Dermis microvascular lymphatic vessel endothelial cell (primary cell): Measurements from ENCODE around the gene HRAS. TPM values are rescaled to one million over a fixed set of nuclear protein-coding genes. Genes with fewer than 3 reads are reported as not detected.
"Not testable (repeated sequence)": the region's sequence is repeated elsewhere in the genome, so short reads cannot be mapped to it uniquely, and the experiment has no call there.

Source experiments
- DNase-seq, 2 donors: peaks; one replicate each; pipeline versions ENCODE4 v3.0.0 to v3.0.0-alpha.2; 2010; ENCODE audit warnings: low read depth in 2 of 2
- total RNA-seq: library from RNA; depleted of rRNA; stranded (reverse); fragments of >200 nt; gene quantifications from 2 replicates; pipeline ENCODE4 v1.2.1, GENCODE V29; 2014

The HRAS gene
- total RNA-seq, 1 donor from 2014 or later: 50.6 TPM

DNA sequence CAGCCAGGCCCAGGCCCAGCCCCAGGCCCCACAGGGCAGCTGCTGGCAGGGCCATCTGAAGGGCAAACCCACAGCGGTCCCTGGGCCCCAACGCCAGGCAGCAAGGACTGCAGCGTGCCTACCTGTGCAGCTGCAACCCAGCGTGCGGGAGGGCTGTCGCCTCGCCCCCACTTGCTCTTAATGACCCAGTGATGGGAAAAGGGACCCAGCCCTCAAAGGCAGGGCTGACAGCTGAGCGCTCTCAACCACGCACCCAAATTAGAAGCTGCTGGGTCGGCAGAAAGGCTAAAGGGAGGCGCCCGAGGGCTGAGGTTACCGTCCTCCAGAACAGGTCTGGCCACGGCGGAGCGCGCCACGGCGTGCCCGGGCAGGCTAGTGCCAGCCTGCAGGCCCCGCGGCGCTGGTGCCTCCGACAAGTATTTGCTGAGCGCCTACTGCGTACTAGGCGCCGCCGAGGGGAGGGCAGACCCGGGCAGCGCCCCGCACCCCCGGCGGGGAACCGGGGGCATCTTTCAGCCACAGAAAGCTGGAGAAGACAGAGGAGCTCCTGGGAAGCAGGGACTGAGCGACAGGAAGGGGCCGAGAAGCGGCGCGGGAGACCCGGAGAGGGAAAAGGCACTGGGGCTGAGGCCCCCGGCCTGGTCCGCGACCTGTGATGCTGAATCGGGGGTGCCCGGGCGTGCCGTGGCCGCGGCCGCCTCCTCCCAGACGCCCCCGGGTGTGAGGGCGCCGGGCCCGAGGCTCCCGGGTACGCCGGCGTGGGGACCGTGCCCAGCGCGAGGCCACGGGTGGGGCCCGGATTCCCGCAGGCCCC is 773 bp downstream of the HRAS start:
- DNase-seq: peak in 1 of 2 donors; percentile 45

- no peak for DNase-seq
Observed at GRCh38 chr11:533586-534395, 1.6 kb downstream of the HRAS start.

- DNase-seq: no peak
Observed at GRCh38 chr11:532986-533585, 2.3 kb downstream of the HRAS start.

- DNase-seq: no peak
Observed at GRCh38 chr11:532527-532985, 2.8 kb downstream of the HRAS start.

DNA sequence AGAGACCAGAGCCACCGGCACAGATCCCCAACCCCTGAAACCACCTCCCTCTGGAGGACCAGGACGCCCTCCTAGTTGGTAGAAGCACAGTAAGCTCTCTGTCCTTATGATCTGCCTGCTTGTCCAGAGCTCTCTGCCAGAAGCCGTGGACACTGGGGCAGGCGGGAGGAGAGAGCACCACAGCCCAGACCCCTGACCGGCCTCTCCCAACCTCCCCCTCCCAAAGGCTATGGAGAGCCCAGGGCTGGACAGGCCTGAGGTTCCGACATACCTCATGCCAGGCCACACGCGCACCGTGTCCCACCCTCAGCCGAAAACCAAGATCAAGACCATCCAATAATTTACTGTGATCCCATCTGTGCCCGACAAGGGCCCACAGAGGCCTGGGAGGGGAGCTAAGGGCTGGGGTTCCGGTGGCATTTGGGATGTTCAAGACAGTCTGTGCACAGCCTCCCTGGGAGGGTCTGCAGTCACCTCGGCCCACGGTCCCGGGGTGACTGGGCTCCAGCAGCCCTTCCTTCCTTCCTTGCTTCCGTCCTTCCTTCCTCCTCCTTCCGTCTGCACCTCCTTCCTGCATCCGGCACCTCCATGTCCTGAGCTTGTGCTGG is 3.4 kb downstream of the HRAS start:
- DNase-seq: no peak

GRCh38 chr11:530960-531831 is 4.2 kb downstream of the HRAS start:
- DNase-seq: no peak

DNA sequence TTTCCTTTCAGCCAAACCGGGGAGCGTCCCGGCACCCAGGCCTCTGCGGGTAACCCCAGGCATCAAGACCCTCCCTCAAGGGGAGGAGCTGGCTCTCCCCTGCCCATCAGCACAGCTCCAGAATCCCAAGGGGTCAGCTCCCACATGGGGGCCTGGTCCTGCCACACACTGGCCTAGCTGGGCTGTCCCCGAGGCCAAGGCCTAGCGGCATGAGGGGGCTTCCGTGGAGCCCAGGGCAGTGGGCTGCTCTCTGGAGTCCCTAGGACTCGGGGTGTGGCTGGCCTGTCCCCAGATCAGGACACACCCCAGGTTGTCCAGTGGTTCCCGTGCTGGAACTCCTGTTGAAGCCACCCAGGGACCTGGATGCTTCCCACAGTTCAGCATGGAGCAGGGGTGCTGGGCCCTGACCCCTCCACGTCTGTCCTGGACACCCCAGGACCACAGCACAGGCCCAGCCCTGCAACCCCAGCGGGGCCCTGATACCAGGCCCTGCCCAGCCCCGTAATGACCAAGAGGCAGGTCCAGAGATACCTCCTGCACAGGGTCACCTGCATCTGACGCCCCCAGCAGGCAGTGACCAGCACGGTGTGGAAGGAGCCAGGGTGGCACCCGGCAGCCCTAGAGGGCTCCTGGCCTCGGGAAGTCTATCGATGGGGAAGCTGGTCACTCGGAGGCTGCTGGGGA is 5.5 kb downstream of the HRAS start:
- DNase-seq: no peak

- no peak for DNase-seq
Observed at GRCh38 chr11:528815-529727, 6.3 kb downstream of the HRAS start.

DNA sequence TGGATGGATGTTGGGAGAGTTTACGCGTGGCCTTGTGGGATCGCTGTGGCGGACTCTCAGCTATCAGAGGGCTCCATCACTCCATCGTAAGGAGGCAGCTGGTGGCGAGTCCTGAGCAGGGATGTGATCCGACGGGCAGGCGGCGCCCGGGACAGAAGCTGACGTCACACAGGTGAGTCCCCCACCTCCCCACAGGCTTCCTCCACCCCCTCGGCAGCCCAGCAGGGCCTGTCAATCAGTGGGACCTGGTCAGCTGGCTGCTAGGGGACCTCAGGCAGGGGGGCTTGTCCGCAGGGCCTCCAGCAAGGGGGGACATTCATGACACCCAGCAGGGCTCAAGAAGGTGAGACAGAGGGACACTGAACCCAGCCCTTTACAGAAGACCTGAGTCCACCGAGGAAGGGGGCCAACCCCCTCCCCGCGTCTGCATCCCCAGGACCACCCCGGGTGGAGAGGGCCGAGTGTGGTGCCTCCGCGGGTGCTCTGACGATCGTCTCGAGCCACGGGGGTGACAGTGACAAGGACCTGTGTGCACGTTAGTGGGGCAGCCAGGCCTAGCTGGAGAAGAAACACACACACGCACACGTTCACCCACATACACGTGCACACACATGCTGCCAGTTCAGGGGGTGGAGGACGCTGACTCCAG is 7.1 kb downstream of the HRAS start:
- DNase-seq: no peak

DNA sequence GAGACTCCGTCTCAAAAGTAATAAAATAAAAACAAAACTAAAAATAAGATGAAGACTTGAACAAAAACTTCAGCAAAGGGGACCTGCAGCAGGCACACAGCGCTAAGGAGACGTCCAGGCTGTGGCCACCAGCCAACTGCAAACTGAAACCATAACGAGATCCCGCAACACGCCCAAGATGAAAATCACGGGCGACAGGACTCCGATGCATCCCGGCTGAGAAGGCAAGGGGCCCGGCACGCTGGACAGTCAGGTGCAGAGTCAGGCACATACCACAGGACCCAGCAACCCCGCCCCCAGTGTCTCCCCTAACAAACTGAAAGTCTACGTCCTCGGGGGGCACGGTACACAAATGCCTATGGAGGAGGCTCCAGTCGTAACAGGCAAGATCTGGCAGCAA is 9.2 kb downstream of the HRAS start:
- DNase-seq: no peak

DNA sequence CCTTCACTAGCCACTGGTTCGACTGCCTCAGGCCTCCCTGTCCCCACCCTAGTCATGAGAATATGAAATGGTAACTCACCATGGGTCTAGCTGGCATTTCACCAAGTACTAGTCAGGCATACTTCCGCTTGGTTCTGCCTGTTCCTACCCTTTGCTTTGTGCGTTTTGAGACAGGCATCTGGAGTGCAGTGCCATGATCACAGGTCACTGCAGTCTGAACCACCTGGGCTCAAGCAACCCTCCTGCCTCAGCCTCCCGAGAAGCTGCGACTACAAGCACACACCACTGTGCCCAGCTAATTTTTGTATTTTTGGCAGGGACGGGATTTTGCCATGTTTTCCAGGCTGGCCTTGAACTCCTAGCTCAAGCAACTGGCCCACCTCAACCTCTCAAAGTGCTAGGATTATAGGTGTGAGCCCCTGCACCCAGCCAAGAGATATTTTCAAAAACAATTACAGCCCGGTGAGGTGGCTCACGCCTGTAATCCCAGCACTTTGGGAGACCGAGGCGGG is 14.1 kb downstream of the HRAS start:
- DNase-seq: no peak

DNA sequence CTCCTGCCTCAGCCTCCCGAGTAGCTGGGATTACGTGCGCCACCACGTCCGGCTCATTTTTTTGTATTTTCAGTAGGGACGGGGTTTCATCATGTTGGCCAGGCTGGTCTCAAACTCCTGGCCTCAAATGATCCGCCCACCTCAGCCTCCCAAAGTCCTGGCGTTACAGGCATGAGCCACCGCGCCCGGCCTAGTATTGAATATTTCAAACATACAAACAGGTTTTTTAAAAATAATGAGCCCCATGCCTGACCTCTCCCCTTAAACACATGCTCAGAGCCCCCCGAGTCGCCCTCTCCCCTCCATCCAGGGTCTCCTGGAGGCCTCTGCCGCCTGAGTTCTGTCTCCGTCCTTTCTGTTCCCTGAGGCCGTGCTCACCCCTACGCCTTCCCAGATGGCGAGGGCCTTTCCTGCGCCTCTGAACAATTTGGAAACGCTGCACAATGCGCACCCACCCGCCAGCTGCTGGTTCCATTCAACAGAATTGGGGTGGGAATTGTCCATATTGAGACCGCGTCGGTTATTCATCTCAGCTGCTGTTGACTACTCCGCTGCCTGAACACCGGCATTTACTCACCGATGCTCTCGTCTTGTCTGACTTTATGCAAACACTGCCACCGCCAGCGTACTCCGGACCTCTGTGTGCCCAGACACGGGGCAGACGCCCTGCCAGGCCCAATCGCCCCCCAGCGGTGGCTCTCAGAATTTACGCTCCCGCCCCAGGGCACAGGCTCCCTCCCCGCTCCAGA is 14.8 kb downstream of the HRAS start:
- no peak for DNase-seq

DNA sequence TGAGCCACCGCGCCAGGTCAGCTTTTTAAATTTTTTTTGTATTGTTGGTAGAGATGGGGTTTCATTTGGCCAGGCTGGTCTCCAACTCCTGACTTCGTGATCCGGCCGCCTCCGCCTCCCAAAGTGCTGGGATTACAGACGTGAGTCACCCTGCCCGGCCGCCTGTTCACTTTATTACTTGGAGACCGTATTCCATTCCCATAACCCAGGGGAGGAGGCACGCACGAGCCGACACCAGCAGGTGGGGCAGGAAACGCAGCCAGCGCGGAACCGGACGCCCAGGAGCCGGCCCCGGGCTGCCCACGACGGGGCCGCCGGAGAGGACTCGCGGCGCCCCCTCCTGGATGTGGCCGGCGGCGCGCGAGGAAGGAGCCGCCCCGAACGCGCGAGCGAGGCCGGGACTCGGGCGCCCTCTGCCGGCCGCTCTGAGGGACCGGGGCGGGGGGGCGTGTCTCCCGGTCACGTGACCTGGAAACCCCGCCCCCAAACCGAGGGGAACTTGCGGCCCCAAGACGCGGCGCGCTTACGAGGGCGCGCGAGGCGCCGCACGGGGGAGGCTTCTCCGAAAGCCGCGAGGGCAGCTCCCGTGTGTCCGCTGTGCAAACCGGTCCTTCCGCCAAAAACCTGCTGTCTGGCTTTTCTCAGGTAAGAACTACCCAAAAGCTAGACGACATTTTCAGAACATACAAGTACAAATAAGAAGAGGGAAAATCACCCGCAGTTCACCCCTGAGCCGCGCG is 16.7 kb downstream of the HRAS start:
- DNase-seq: peak; percentile 90 to 97

DNA sequence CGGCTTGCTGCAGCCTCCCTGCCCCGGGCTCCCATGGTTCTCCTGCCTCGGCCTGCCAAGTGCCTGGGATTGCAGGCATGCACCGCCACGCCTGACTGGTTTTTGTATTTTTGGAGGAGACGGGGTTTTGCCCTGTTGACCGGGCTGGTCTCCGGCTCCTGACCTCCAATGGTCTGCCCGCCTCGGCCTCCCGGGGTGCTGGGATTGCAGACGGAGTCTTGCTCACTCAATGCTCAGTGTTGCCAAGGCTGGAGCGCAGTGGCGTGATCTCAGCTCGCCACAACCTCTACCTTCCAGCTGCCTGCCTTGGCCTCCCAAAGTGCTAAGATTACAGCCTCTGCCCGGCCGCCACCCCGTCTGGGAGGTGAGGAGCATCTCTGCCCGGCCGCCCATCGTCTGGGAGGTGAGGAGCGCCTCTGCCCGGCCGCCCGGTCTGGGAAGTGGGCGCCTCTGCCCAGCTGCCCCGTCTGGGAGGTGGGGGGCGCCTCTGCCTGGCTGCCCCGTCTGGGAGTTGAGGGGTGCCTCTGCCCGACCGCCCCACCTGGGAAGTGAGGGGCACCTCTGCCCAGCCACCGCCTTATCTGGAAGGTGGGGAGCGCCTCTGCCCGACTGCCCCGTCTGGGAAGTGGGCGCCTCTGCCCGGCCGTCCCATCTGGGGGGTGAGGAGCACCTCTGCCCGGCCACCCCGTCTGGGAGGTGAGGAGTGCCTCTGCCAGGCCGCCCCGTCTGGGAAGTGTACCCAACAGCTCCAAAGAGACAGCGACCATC is 18.3 kb downstream of the HRAS start:
- not testable (repeated sequence) for DNase-seq

GRCh38 chr11:516400-516799 is 19.0 kb downstream of the HRAS start:
- DNase-seq: no peak

DNA sequence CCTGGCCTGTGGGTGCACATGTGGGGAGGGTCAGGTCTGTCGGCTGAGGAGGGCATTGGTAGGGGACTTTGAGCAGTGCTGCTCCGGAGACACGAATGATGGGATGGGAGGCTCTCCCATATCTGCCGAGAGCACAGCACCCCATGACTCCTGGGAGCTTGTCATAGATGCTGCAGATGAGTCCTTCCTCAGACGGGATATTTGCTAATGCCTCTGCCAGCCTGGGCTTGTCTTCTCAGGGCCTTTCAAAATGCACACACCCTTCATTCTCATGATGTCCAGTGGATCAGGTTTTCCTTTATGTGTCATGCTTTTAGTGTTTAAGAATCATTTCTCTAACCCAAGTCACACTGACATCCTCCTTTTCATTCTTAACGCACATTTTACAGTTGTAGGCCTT is 20.2 kb downstream of the HRAS start:
- DNase-seq: no peak
